HCT116 (cell line): ENCODE data around the gene LRP1B. TPM values are rescaled to one million over a fixed set of nuclear protein-coding genes. Genes with fewer than 3 reads are reported as not detected.

ENCODE experiments used
- ATAC-seq: fragments of 200-7000 bp; cut with Tn5 transposase; 2 replicates; pipeline ENCODE4 v1.9.1; 2020; ENCODE audit warnings: mild to moderate bottlenecking, moderate library complexity
- BruUV-seq: library from RNA; stranded (reverse); fragments of 400-500 nt; replicated peaks from 2 replicates; lab custom pipeline; 2021; lab: Mats Ljungman, UMichigan
- CTCF ChIA-PET: fragments of 300-600 bp; sonication (Branson Sonifier 250); formaldehyde crosslinking; loops from one replicate; lab custom pipeline; 2021; ENCODE audit warnings: antibody characterized with exemption; lab: Charles Lee
- POLR2A ChIA-PET: fragments of 300-600, 350-600 bp; sonication (Branson Sonifier 250); formaldehyde crosslinking; loops from one replicate; lab custom pipeline; 2021; ENCODE audit warnings: antibody characterized with exemption; lab: Charles Lee
- RAD21 ChIA-PET, 2 experiments: fragments of 300-600 bp; sonication (Branson Sonifier 250); formaldehyde crosslinking; loops; one replicate each; lab custom pipeline; 2023; ENCODE audit warnings: low total read pairs in 2 of 2; ENCODE audit not compliant: uncharacterized antibody in 2 of 2, unreplicated experiment in 2 of 2, low non-redundant PET in 1 of 2; lab: Charles Lee
- DNase-seq: peaks from one replicate; pipeline ENCODE4 v3.0.0-alpha.2; 2010; ENCODE audit warnings: low read depth, low spot score
- H2AFZ ChIP-seq: fragments of 200-600 bp; shearing (Covaris generic), sonication (generic); 2 replicates; pipeline ENCODE4 v1.6.1; 2017; ENCODE audit warnings: low read depth, mixed run types, mixed read lengths, antibody characterized with exemption, low read length; ENCODE audit not compliant: poor library complexity, severe bottlenecking
- H3K27ac ChIP-seq: 2 replicates; pipeline ENCODE4 v1.5.1; 2012; ENCODE audit warnings: low read depth, low read length
- H3K27me3 ChIP-seq: fragments of 200-600 bp; sonication (generic); 2 replicates; pipeline ENCODE4 v1.6.1; 2016; ENCODE audit warnings: mixed run types, low read length, mixed read lengths; ENCODE audit not compliant: insufficient read depth
- H3K36me3 ChIP-seq, 2 experiments: fragments of 200-500 bp in 1 of 2; fragments of 200-600 bp in 1 of 2; sonication (Bioruptor generic) in 1 of 2; sonication (generic) in 1 of 2; 2 replicates each; pipeline versions ENCODE4 v1.5.1 to v1.6.1; 2014 to 2016; ENCODE audit warnings: low read length in 2 of 2, inconsistent platforms in 1 of 2, mixed read lengths in 1 of 2, mixed run types in 1 of 2; ENCODE audit not compliant: insufficient read depth in 2 of 2, control insufficient read depth in 1 of 2
- H3K4me1 ChIP-seq, 2 experiments: fragments of 200-600 bp in 1 of 2; sonication (generic) in 1 of 2; 2 replicates each; pipeline versions ENCODE4 v1.5.1 to v1.6.1; 2012 to 2017; ENCODE audit warnings: low read length in 2 of 2, inconsistent platforms in 1 of 2, mild to moderate bottlenecking in 1 of 2, mixed read lengths in 1 of 2, mixed run types in 1 of 2, moderate library complexity in 1 of 2; ENCODE audit not compliant: insufficient read depth in 2 of 2, control insufficient read depth in 1 of 2
- H3K4me2 ChIP-seq: fragments of 200-600 bp; sonication (generic); 2 replicates; pipeline ENCODE4 v1.6.1; 2017; ENCODE audit warnings: mixed run types, low read length, mixed read lengths
- H3K4me3 ChIP-seq, 2 experiments: fragments of 200-600 bp in 1 of 2; sonication (generic) in 1 of 2; replicated peaks in 1 of 2; 2 replicates each; pipeline ENCODE4 v1.5.1; 2011 to 2016; ENCODE audit warnings: low read length in 2 of 2, control low read depth in 1 of 2, low read depth in 1 of 2, mild to moderate bottlenecking in 1 of 2, mixed read lengths in 1 of 2, mixed run types in 1 of 2
- H3K79me2 ChIP-seq: fragments of 200-600 bp; sonication (generic); 2 replicates; pipeline ENCODE4 v1.6.1; 2017; ENCODE audit warnings: mild to moderate bottlenecking, mixed run types, low read length, moderate library complexity, mixed read lengths; ENCODE audit not compliant: insufficient read depth
- H3K9ac ChIP-seq: fragments of 200-600 bp; sonication (generic); 2 replicates; pipeline ENCODE4 v1.6.1; 2016; ENCODE audit warnings: low read length, mixed read lengths
- H3K9me2 ChIP-seq: fragments of 200-600 bp; sonication (generic), shearing (Covaris generic); 2 replicates; pipeline ENCODE4 v1.6.1; 2017; ENCODE audit warnings: mixed run types, mild to moderate bottlenecking, moderate library complexity; ENCODE audit not compliant: insufficient read depth
- H3K9me3 ChIP-seq, 2 experiments: fragments of 200-500 bp in 1 of 2; fragments of 200-600 bp in 1 of 2; sonication (Bioruptor generic) in 1 of 2; sonication (generic) in 1 of 2; 2 replicates each; pipeline ENCODE4 v1.6.1; 2014 to 2017; ENCODE audit warnings: low read length in 2 of 2, mixed read lengths in 2 of 2, inconsistent platforms in 1 of 2, low read depth in 1 of 2, mild to moderate bottlenecking in 1 of 2, mixed run types in 1 of 2, moderate library complexity in 1 of 2; ENCODE audit not compliant: control insufficient read depth in 1 of 2, insufficient read depth in 1 of 2
- H4K20me1 ChIP-seq: fragments of 200-600 bp; sonication (generic), shearing (Covaris generic); 2 replicates; pipeline ENCODE4 v1.6.1; 2017; ENCODE audit warnings: mixed run types, mild to moderate bottlenecking, moderate library complexity; ENCODE audit not compliant: insufficient read depth
- ATF3 ChIP-seq: IDR thresholded peaks from 2 replicates; pipeline ENCODE4 v1.6.1; 2012
- CEBPB ChIP-seq: IDR thresholded peaks from 2 replicates; pipeline ENCODE4 v1.6.1; 2012; ENCODE audit warnings: low read depth
- CTCF ChIP-seq, 3 experiments: fragments of 200-600 bp in 1 of 3; sonication (generic) in 1 of 3; IDR thresholded peaks in 2 of 3; conservative IDR thresholded peaks in 1 of 3; 2 replicates each; pipeline ENCODE4 v1.5.1; 2012 to 2017; ENCODE audit warnings: low read depth in 2 of 3, low read length in 2 of 3, antibody characterized with exemption in 1 of 3, borderline replicate concordance in 1 of 3, control low read depth in 1 of 3, mild to moderate bottlenecking in 1 of 3, mixed read lengths in 1 of 3, mixed run types in 1 of 3, moderate library complexity in 1 of 3; ENCODE audit not compliant: insufficient read depth in 1 of 3
- EGR1 ChIP-seq: IDR thresholded peaks from 2 replicates; pipeline ENCODE4 v1.6.1; 2012; ENCODE audit warnings: low read depth
- EZH2 ChIP-seq: fragments of 200-600 bp; sonication (generic); IDR thresholded peaks from 2 replicates; pipeline ENCODE4 v1.6.1; 2017; ENCODE audit warnings: antibody characterized with exemption, mixed run types
- EZH2phosphoT487 ChIP-seq: fragments of 200-600 bp; IDR thresholded peaks from 2 replicates; pipeline ENCODE4 v1.6.1; 2018; ENCODE audit warnings: antibody characterized with exemption, borderline replicate concordance
- JUND ChIP-seq: IDR thresholded peaks from 2 replicates; pipeline ENCODE4 v1.6.1; 2012
- POLR2AphosphoS5 ChIP-seq: IDR thresholded peaks from 2 replicates; pipeline ENCODE4 v1.6.1; 2011; ENCODE audit warnings: mild to moderate bottlenecking, low read depth, low read length, moderate library complexity
- RAD21 ChIP-seq: IDR thresholded peaks from 2 replicates; pipeline ENCODE4 v1.6.1; 2012; ENCODE audit warnings: low read depth, mild to moderate bottlenecking
- YY1 ChIP-seq: IDR thresholded peaks from 2 replicates; pipeline ENCODE4 v1.6.1; 2011; ENCODE audit warnings: low read length, low read depth, moderate library complexity, mild to moderate bottlenecking; ENCODE audit not compliant: insufficient replicate concordance; ENCODE audit errors: extremely low read depth
- ZBTB33 ChIP-seq: IDR thresholded peaks from 2 replicates; pipeline ENCODE4 v1.6.1; 2011; ENCODE audit warnings: mild to moderate bottlenecking, low read length, moderate library complexity; ENCODE audit not compliant: insufficient replicate concordance; ENCODE audit errors: extremely low read depth
- ZNF274 ChIP-seq: fragments of 200-500 bp; sonication (Bioruptor generic); IDR thresholded peaks from 2 replicates; pipeline ENCODE4 v1.6.1; 2014; ENCODE audit warnings: mild to moderate bottlenecking, low read depth, low read length, inconsistent platforms
- intact Hi-C: fragments of 100-400 bp; cut with micrococcal nuclease; formaldehyde crosslinking; loops from 2 replicates; pipeline ENCODE4 v1.10.0; 2022
- total RNA-seq: library from RNA; stranded (reverse); gene quantifications from one replicate; pipeline ENCODE4 v1.2.1, GENCODE V29; 2021; ENCODE audit not compliant: unreplicated experiment

LRP1B gene
- total RNA-seq, 1 experiment from 2014 or later, result 0.34 TPM

- Histone ChIP-seq H3K9me2 (no peaks in the 10 kb centered on the region), H3K4me3 (no peak overlapping the region), H3K9me3 (no peaks in the 10 kb centered on the region), H4K20me1 (no peaks in the 10 kb centered on the region)
- no peak for DNase-seq
- TF ChIP-seq POLR2AphosphoS5, result no peak
- TF ChIP-seq EZH2, result no peak
- TF ChIP-seq ZBTB33, result no peak
- no peak for TF ChIP-seq RAD21
- TF ChIP-seq EGR1, result no peak
- no peak for TF ChIP-seq ZNF274
- TF ChIP-seq EZH2phosphoT487, result no peak
- TF ChIP-seq CEBPB, result no peak
- TF ChIP-seq ATF3, result no peak
- TF ChIP-seq JUND, result no peak
- no peak for TF ChIP-seq CTCF (IDR thresholded peaks at IDR 0.05 in 2 of 3, conservative IDR thresholded peaks at IDR 0.05 in 1 of 3; ENCODE audit: borderline replicate concordance in 1 of 3, insufficient read depth in 1 of 3, low read depth in 2 of 3, low read length in 2 of 3)
- no peak for TF ChIP-seq YY1
- TF ChIP-seq, all 23 proteins: peak for 0
- Histone ChIP-seq H3K27me3 (no peaks in the 10 kb centered on the region), H2AFZ (no peak overlapping the region), H3K36me3 (no peaks in the 10 kb centered on the region), H3K4me1 (no peaks in the 10 kb centered on the region), H3K79me2 (no peaks in the 10 kb centered on the region), H3K27ac (no peak overlapping the region), H3K4me2 (no peak overlapping the region), H3K9ac (no peak overlapping the region)
- BruUV-seq, result no TSS peak
- ChIA-PET CTCF (no interaction called here), RAD21 (no interaction called here), POLR2A (no interaction called here)
- ATAC-seq, result no peak
- intact Hi-C loops, result no loop called here
Measured at GRCh38 chr2:141103216-141103615, 1027.6 kb downstream of the LRP1B start.
